ENCODE data around the gene MAST4.

MAST4 gene

GRCh38 chr5:66777868-66778267 is 181.7 kb downstream of the MAST4 start:
- TF ChIP-seq, protein P1, sequence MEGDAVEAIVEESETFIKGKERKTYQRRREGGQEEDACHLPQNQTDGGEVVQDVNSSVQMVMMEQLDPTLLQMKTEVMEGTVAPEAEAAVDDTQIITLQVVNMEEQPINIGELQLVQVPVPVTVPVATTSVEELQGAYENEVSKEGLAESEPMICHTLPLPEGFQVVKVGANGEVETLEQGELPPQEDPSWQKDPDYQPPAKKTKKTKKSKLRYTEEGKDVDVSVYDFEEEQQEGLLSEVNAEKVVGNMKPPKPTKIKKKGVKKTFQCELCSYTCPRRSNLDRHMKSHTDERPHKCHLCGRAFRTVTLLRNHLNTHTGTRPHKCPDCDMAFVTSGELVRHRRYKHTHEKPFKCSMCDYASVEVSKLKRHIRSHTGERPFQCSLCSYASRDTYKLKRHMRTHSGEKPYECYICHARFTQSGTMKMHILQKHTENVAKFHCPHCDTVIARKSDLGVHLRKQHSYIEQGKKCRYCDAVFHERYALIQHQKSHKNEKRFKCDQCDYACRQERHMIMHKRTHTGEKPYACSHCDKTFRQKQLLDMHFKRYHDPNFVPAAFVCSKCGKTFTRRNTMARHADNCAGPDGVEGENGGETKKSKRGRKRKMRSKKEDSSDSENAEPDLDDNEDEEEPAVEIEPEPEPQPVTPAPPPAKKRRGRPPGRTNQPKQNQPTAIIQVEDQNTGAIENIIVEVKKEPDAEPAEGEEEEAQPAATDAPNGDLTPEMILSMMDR (IDR thresholded peaks at IDR 0.05; ENCODE audit: insufficient read depth, low read length): no peak
- no peak for TF ChIP-seq REST (IDR thresholded peaks at IDR 0.05; ENCODE audit: insufficient replicate concordance, low read depth)
- no peak for TF ChIP-seq GABPA (IDR thresholded peaks at IDR 0.05; ENCODE audit: low read depth)
- TF ChIP-seq SPI1 (IDR thresholded peaks at IDR 0.05; ENCODE audit: borderline replicate concordance, low read depth): no peak
- no peak for TF ChIP-seq POLR2AphosphoS5 (IDR thresholded peaks at IDR 0.05; ENCODE audit: low read depth)
- no peak for DNase-seq (ENCODE audit: low read depth in 1 of 2, low spot score in 1 of 2)
- no peak overlapping the region for H3K4me3 ChIP-seq (replicated peaks; ENCODE audit: insufficient read depth, low read length)
- no peak overlapping the region for H3K27ac ChIP-seq (replicated peaks)
- no peaks in the 10 kb centered on the region for H3K27me3 ChIP-seq (ENCODE audit: insufficient read depth, poor library complexity, severe bottlenecking)

DNA sequence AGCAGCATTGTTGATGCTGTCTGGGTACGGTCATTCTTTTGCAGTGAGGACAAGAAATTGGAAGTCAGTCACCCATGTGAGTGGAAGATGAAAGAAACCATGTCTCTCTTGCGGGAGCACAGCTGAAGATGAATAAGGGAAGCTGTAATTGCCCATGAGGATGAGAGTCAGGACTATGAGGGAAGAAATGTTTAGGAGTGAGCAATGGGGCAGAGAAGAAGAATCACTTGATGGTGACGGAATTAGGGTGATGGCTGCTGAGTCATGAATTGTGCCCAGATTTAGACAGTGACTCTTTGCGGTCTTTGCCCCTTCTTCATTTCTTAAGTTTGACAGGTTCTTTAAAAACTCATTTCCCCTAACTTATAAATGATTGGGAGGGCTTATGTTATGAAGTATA is 183.3 kb downstream of the MAST4 start:
- Histone ChIP-seq H3K27ac (replicated peaks) (no peak overlapping the region), H3K27me3 (ENCODE audit: insufficient read depth, poor library complexity, severe bottlenecking) (no peaks in the 10 kb centered on the region), H3K4me3 (replicated peaks; ENCODE audit: insufficient read depth, low read length) (no peak overlapping the region)
- TF ChIP-seq, protein P1 (IDR thresholded peaks at IDR 0.05; ENCODE audit: insufficient read depth, low read length): no peak
- TF ChIP-seq GABPA (IDR thresholded peaks at IDR 0.05; ENCODE audit: low read depth): no peak
- no peak for TF ChIP-seq REST (IDR thresholded peaks at IDR 0.05; ENCODE audit: insufficient replicate concordance, low read depth)
- no peak for TF ChIP-seq POLR2AphosphoS5 (IDR thresholded peaks at IDR 0.05; ENCODE audit: low read depth)
- TF ChIP-seq SPI1 (IDR thresholded peaks at IDR 0.05; ENCODE audit: borderline replicate concordance, low read depth): no peak
- DNase-seq (ENCODE audit: low read depth in 1 of 2, low spot score in 1 of 2): no peak

- DNase-seq (ENCODE audit: low read depth in 1 of 2, low spot score in 1 of 2): no peak
These were observed 192.4 kb downstream of the MAST4 start for GRCh38 chr5:66788556-66788955.

More at GRCh38 chr5:66788556-66788955, 192.4 kb downstream of the MAST4 start:
- H3K27ac ChIP-seq (replicated peaks): no peak overlapping the region
- no peak for TF ChIP-seq REST (IDR thresholded peaks at IDR 0.05; ENCODE audit: insufficient replicate concordance, low read depth)
- TF ChIP-seq, protein P1 (IDR thresholded peaks at IDR 0.05; ENCODE audit: insufficient read depth, low read length): no peak
- no peak for TF ChIP-seq SPI1 (IDR thresholded peaks at IDR 0.05; ENCODE audit: borderline replicate concordance, low read depth)
- no peak for TF ChIP-seq GABPA (IDR thresholded peaks at IDR 0.05; ENCODE audit: low read depth)
- no peak for TF ChIP-seq POLR2AphosphoS5 (IDR thresholded peaks at IDR 0.05; ENCODE audit: low read depth)
- no peak overlapping the region for H3K4me3 ChIP-seq (replicated peaks; ENCODE audit: insufficient read depth, low read length)
- no peaks in the 10 kb centered on the region for H3K27me3 ChIP-seq (ENCODE audit: insufficient read depth, poor library complexity, severe bottlenecking)
